Fibroblast of the aortic adventitia (primary cell): ENCODE results near the gene PPIL6. TPM values are rescaled to one million over a fixed set of nuclear protein-coding genes. Genes with fewer than 3 reads are reported as not detected.
A peak's percentile ranks its signal among the peaks of the same experiment; 100 is the strongest.

Experiments used
- DNase-seq: peaks from one replicate; pipeline ENCODE4 v3.0.0-alpha.2; 2010; ENCODE audit warnings: low read depth
- H3K4me3 ChIP-seq: 2 replicates; pipeline ENCODE4 v1.5.1; 2011; ENCODE audit warnings: low read depth, mild to moderate bottlenecking, control low read depth, low read length, moderate library complexity
- total RNA-seq: library from RNA; depleted of rRNA; stranded (reverse); fragments of >200 nt; gene quantifications from 2 replicates; pipeline ENCODE4 v1.2.3, GENCODE V29; 2012; ENCODE audit warnings: low replicate concordance
- TF ChIP-seq, protein P1 (sequence below): IDR thresholded peaks from 2 replicates; pipeline ENCODE4 v1.5.1; 2011; ENCODE audit warnings: mild to moderate bottlenecking, low read length, control low read depth, inconsistent platforms; ENCODE audit not compliant: insufficient read depth

Gene PPIL6
- total RNA-seq, 1 donor = 5.8 TPM

DNA sequence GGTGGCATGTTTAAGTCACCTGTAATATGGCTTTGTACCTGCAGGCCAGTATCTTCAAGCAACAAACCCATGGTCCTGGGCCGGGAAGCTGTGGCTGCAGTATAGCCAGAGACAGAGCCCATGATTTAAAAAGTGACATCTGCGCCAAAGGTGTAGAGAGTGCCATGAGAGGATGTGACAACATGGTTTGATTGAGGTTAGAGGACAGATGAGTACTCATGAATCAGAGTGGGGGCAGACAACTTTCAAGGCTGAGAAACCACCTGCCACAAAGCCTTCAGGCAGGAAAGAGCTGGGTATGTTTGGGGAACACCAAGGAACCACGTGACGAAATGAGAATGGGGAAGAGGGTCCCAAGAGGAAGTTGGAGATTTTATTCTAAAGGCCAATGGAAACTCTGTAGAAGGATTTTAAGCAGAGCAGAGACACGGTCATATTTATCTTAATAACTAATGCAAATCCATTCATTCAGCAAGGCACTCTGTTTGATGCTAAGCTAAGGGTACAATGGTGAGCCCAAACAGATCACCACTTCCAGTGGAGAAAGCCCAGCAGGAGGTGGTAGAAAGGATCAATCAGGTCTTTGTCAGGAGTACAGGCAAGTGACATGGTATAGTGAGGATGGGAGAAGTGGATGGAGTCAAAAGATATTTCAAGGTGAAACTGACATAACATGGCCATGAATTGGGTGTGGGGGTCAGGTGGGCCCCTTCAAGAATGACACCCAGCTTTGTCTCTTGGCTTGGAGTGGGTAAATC lies 18.5 kb upstream of the PPIL6 start:
- TF ChIP-seq, protein P1, sequence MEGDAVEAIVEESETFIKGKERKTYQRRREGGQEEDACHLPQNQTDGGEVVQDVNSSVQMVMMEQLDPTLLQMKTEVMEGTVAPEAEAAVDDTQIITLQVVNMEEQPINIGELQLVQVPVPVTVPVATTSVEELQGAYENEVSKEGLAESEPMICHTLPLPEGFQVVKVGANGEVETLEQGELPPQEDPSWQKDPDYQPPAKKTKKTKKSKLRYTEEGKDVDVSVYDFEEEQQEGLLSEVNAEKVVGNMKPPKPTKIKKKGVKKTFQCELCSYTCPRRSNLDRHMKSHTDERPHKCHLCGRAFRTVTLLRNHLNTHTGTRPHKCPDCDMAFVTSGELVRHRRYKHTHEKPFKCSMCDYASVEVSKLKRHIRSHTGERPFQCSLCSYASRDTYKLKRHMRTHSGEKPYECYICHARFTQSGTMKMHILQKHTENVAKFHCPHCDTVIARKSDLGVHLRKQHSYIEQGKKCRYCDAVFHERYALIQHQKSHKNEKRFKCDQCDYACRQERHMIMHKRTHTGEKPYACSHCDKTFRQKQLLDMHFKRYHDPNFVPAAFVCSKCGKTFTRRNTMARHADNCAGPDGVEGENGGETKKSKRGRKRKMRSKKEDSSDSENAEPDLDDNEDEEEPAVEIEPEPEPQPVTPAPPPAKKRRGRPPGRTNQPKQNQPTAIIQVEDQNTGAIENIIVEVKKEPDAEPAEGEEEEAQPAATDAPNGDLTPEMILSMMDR = no peak
- H3K4me3 ChIP-seq = no peak overlapping the region
- no peak for DNase-seq

DNA sequence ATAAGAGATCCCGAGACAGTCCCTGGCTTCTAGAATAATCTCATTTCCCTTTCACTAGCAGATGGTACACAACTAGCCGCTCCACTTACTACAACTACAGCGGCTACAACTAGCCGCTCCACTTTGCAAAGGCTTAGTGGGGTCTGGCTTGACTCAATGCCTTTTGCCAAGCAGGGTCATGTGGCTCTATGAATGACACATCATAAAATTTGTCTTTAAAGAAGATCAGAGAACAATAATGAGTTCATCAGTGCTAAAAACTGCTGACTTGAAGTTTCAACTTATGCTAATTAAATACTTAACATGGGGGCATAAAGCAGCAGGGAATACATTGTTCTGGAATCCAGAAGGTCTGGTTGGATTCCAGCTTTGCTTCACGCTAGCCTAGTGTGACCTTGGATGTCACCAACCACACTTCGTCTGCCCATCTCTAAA lies 17.2 kb upstream of the PPIL6 start:
- DNase-seq = no peak
- TF ChIP-seq, protein P1 = no peak
- H3K4me3 ChIP-seq = no peak overlapping the region

DNA sequence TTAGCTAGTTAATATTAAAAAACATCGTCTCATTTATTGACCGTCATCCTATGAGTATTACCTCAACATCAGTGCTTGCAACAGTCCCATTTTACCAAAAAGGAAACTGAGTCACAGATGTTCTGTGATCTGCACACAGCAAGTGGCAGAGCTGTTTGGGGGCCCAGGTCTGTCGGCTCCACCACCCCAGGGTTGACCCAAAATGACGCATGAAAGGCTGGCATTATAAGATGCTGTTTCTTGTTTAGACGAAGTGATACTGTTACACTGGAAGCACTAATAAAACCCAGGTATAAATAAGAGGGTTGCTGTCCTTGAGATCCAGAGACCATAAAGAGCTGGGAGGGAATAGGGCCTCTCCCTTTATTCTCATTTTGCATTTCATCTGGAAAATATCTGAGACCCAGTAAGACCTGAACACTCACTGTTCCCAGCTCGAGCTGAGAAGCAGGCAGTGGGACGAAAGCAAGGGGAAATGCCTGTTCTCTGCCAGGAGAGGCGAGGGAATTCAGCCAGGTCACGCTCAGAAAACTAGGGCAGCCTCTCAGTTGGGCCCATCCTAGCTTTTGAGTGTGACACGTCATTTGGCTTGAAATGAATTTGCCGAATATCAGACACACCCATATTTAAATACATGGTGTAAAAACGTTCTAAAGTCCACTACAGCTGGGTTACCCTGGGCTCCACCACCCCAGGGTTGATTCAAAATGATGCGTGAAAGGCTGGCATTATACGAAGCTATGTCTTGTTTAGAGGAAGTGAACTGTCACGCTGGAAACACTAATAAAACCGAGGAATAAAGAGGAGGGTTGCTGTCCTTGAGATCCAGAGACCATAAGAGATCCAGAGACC lies 16.5 kb upstream of the PPIL6 start:
- H3K4me3 ChIP-seq = peak overlapping the region; percentile 88
- peak; percentile 96 for DNase-seq
- TF ChIP-seq, protein P1 = no peak

DNA sequence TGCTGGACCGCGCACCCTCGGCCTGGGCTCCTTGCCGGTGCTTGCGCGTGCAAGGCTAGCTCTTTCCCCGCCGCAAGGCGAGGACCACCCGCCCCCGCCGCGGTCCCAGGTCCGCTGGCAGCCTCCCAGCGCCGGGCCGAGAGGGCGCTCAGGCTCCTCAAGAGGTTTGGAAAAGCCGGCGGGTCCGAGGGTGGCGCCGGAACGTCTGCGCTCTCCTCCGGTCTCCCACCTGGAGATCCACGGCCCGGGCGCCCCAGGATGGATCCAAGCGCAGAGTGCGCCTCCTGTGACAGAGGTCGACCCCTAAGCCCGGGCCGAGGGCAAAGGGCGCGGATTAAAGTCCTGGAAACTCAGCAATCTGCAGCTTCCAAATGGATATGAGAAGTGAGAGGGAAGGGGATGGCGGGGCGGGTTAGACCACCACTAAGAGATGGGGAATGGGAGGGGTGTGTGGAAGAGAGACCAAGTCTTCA lies 15.7 kb upstream of the PPIL6 start:
- DNase-seq = no peak
- TF ChIP-seq, protein P1 = no peak
- H3K4me3 ChIP-seq = peak overlapping the region; percentile 88

DNA sequence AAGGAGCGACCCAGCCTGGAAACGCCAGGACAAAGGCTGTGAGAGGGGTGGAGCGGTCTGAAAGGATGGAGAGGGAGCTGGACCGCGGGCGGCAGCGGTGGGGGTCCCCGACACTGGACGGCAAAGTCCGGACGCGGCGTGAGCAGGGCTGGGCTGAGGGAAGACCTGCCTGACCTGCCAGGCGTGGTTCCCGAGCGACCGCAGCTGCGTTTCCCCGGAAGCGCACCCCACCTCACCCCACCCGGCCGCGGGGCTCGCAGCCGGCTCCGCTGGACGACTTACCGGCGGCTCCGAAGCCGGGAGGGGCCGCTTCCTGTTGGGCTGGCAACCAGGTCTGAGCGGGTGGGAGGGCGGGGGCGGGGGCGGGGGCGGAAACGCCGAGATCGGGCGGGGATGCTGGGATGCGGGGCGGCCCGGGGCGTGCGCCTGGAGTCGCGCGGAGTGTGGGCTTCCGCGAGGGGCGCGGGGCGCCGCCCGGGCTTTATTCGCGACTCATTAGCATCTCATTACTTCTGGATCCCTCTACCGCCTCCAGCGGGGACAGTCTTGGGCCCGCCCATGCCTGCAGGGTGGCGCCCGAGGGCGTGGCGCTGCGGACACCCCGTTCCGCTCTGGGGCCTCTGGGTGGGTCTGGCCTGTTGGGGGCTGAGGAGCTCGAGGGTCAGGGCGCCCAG lies 15.1 kb upstream of the PPIL6 start, which contains the start of gene MICAL1:
Gene MICAL1 (minus strand): TSS at position 336 of the 674 bp plus-strand sequence. CDS start 1,576 bp downstream, outside the sequence.
- peak within 1 kb of the TSS; percentile 88 for H3K4me3 ChIP-seq
- peak; percentile 60 for DNase-seq
- TF ChIP-seq, protein P1 = peak; percentile 43
